Lower lobe of right lung (tissue), 2 donors: ENCODE data around the gene FAM170B. TPM values are rescaled to one million over a fixed set of nuclear protein-coding genes. Genes with fewer than 3 reads are reported as not detected.

Experiments
- ATAC-seq, 2 donors: fragments of 200-7000 bp; cut with Tn5 transposase; one replicate each; pipeline ENCODE4 v1.9.1; 2020 to 2022; ENCODE audit warnings: mild to moderate bottlenecking in 2 of 2, moderate library complexity in 2 of 2
- DNase-seq: peaks from one replicate; pipeline ENCODE4 v3.0.0-alpha.2; 2020
- H3K27ac ChIP-seq: fragments of 200-600 bp; one replicate; pipeline ENCODE4 v1.8.0; 2022
- H3K27me3 ChIP-seq: fragments of 200-600 bp; one replicate; pipeline ENCODE4 v1.8.0; 2022; ENCODE audit warnings: low read depth
- H3K36me3 ChIP-seq: fragments of 200-600 bp; one replicate; pipeline ENCODE4 v1.8.0; 2022; ENCODE audit warnings: mild to moderate bottlenecking
- H3K4me1 ChIP-seq: fragments of 200-600 bp; one replicate; pipeline ENCODE4 v1.8.0; 2022
- H3K4me3 ChIP-seq: fragments of 200-600 bp; one replicate; pipeline ENCODE4 v1.8.0; 2022; ENCODE audit warnings: mild to moderate bottlenecking
- H3K9me3 ChIP-seq: fragments of 200-600 bp; one replicate; pipeline ENCODE4 v1.8.0; 2022
- intact Hi-C: fragments of 100-400 bp; cut with DNase I; formaldehyde crosslinking; loops from one replicate; pipeline ENCODE4 v1.11.0; 2022
- total RNA-seq: library from RNA; stranded (reverse); fragmentation: NEBNext Ultra II Directional; extraction: Animal tissue kit (Norgen Biotek cat#: 25700); gene quantifications from one replicate; pipeline ENCODE4 v1.2.1, GENCODE V29; 2021
- TF ChIP-seq, protein P1 (sequence below): fragments of 200-600 bp; IDR thresholded peaks from one replicate; pipeline ENCODE4 v1.8.0; 2022; ENCODE audit warnings: antibody characterized with exemption, mild to moderate bottlenecking
- donor health status: DM: no; HTN: yes; CAD: no; lungs with severe emphysema.

Gene FAM170B
- total RNA-seq, 1 donor from 2014 or later, result not detected

GRCh38 chr10:49134327-49134726, 506 bp upstream of the FAM170B start:
- Histone ChIP-seq H3K4me3 (no peak overlapping the region), H3K4me1 (peaks cover 8% of the 10 kb centered on the region), H3K27ac (no peak overlapping the region), H3K36me3 (no peaks in the 10 kb centered on the region), H3K9me3 (no peaks in the 10 kb centered on the region), H3K27me3 (no peaks in the 10 kb centered on the region)
- intact Hi-C loops, result no loop called here
- DNase-seq (no peak), ATAC-seq (no peak)
- TF ChIP-seq, protein P1, sequence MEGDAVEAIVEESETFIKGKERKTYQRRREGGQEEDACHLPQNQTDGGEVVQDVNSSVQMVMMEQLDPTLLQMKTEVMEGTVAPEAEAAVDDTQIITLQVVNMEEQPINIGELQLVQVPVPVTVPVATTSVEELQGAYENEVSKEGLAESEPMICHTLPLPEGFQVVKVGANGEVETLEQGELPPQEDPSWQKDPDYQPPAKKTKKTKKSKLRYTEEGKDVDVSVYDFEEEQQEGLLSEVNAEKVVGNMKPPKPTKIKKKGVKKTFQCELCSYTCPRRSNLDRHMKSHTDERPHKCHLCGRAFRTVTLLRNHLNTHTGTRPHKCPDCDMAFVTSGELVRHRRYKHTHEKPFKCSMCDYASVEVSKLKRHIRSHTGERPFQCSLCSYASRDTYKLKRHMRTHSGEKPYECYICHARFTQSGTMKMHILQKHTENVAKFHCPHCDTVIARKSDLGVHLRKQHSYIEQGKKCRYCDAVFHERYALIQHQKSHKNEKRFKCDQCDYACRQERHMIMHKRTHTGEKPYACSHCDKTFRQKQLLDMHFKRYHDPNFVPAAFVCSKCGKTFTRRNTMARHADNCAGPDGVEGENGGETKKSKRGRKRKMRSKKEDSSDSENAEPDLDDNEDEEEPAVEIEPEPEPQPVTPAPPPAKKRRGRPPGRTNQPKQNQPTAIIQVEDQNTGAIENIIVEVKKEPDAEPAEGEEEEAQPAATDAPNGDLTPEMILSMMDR, result no peak

DNA sequence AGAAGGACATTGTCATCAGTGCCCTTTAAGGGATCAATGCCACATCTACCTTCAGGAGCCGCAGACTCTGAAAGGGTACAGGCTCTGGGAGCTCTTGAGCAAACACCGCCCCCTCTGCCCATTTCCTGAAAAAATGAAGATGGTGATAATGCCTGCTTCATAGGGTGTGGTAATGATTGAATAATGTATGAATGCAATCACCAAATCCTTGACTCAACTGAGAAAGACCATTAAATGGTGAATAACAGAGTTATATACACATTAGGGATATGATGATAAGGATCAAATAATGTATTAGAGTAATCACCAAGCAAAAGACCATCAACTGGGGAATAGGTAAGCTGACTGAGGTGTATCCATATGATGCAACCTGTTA, 1.5 kb downstream of the FAM170B start:
- ATAC-seq (no peak), DNase-seq (no peak)
- Histone ChIP-seq H3K27ac (no peak overlapping the region), H3K4me1 (peaks cover 7% of the 10 kb centered on the region), H3K9me3 (no peaks in the 10 kb centered on the region), H3K4me3 (no peak overlapping the region), H3K27me3 (no peaks in the 10 kb centered on the region), H3K36me3 (no peaks in the 10 kb centered on the region)
- TF ChIP-seq, protein P1, result no peak
- intact Hi-C loops, result no loop called here

DNA sequence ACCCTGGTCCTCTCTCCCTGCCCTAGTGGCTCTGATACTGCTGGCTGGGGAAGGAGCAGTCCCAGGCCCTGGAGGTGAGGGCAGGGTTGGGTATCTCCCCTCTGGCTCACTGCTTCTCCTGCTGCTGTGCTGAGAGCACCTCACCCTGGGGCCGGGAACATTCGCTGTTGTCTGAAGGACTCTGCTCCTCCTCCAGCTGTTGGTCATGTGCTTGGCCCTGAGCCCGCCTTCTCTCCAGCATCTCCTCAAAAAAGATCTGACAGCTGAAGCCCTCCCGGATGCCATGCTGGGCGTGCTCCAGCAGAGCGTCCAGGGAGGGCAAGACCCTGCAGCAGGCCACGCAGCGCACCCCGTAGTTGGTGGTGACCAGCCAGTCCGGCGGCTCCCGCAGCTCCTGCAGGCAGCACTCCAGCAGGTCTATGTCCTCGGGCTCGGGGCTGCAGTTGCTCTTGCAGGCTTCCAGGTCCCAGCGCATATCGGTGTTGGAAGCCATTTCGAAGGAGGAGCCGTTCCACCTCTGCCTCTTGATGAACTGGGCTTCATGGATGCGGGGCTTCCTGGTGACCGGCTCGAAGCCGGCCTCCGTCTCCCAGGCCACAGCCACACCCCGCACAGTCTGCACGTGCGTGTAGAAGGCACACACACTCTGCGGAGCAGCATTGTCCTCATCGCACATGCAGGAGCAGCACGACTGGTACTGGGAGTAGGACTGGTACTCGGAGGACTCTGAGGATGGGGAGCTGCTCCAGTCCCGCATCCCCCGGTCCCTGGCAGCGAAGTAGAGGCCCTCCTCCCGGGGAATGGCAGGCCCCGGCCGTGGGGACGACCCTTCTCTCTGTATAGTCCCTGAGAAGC, 2.1 kb downstream of the FAM170B start:
- intact Hi-C loops, result no loop called here
- Histone ChIP-seq H3K36me3 (no peaks in the 10 kb centered on the region), H3K27ac (no peak overlapping the region), H3K4me1 (peaks cover 7% of the 10 kb centered on the region), H3K27me3 (no peaks in the 10 kb centered on the region), H3K4me3 (no peak overlapping the region), H3K9me3 (no peaks in the 10 kb centered on the region)
- DNase-seq (no peak), ATAC-seq (peak in 1 of 2 donors; percentile 46)
- TF ChIP-seq, protein P1, result no peak

DNA sequence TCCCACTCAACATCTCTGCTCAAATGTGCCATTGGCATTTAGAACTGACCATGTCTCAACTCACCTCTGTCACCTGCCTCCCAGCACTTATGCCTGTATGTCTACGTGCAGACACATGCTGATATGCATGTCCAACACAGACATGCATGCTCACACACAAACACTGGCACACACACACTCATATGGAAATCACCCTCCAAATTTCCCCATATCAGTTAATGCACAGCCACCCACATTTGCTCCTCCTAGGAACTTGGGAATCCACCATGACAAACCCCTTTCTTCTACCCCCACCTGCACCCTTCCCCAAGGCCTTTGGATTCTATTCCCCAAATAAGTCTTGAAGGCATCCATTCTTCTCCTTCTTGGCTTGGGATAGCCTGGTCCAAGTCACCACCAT, 4.4 kb downstream of the FAM170B start:
- DNase-seq, result no peak
- ATAC-seq, result no peak
- TF ChIP-seq, protein P1, result no peak
- H3K27ac ChIP-seq, result no peak overlapping the region
- no peaks in the 10 kb centered on the region for H3K36me3 ChIP-seq
- H3K4me1 ChIP-seq, result no peaks in the 10 kb centered on the region
- intact Hi-C loops, result no loop called here
- no peaks in the 10 kb centered on the region for H3K9me3 ChIP-seq
- H3K27me3 ChIP-seq, result no peaks in the 10 kb centered on the region
- no peak overlapping the region for H3K4me3 ChIP-seq

- ATAC-seq (no peak), DNase-seq (no peak)
- no peaks in the 10 kb centered on the region for H3K36me3 ChIP-seq
- no peak overlapping the region for H3K27ac ChIP-seq
- no peaks in the 10 kb centered on the region for H3K27me3 ChIP-seq
- no peaks in the 10 kb centered on the region for H3K4me1 ChIP-seq
- intact Hi-C loops, result no loop called here
- no peaks in the 10 kb centered on the region for H3K9me3 ChIP-seq
- no peak overlapping the region for H3K4me3 ChIP-seq
- TF ChIP-seq, protein P1, result no peak
Observed at GRCh38 chr10:49128854-49129253, 5.0 kb downstream of the FAM170B start.
